Adrenal gland (tissue), 5 donors: ENCODE results near the gene CEMIP2.

Experiments
- POLR2A ChIP-seq, 2 donors: fragments of 450-650 bp; IDR thresholded peaks; one replicate each; pipeline ENCODE4 v1.6.1; 2017; ENCODE audit warnings: antibody characterized with exemption in 2 of 2, mild to moderate bottlenecking in 2 of 2, moderate library complexity in 1 of 2
- TF ChIP-seq, protein P1 (sequence below), 6 experiments: fragments of 450-650 bp in 4 of 6; fragments of 200-600 bp in 2 of 6; sonication (generic) in 1 of 6; IDR thresholded peaks; 1 replicate in 5 of 6; 2 replicates in 1 of 6; pipeline versions ENCODE4 v1.5.1 to v1.8.0; 2016 to 2021; ENCODE audit warnings: antibody characterized with exemption in 6 of 6, mild to moderate bottlenecking in 2 of 6, moderate library complexity in 1 of 6
- donor health status: DM: no; HTN: no; CAD: no.

DNA sequence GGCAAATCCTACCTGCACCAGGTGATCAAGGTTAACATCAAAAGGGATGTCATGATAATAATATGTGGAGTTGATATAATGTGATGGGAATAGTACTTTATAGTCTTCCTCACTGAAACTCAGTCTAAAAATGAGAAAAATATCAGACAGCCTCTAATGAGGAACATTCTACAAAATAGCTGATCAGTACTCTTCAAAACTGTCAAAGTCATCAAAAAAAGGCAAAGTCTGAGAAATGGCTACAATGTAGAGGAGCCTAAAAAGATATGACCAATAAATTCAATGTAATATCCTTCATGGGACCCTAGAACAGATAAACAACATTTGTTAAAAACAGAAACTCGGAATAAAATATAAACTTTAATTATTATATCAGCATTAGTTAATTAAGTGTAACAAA, 95.7 kb downstream of the CEMIP2 start:
- TF ChIP-seq, protein P1, sequence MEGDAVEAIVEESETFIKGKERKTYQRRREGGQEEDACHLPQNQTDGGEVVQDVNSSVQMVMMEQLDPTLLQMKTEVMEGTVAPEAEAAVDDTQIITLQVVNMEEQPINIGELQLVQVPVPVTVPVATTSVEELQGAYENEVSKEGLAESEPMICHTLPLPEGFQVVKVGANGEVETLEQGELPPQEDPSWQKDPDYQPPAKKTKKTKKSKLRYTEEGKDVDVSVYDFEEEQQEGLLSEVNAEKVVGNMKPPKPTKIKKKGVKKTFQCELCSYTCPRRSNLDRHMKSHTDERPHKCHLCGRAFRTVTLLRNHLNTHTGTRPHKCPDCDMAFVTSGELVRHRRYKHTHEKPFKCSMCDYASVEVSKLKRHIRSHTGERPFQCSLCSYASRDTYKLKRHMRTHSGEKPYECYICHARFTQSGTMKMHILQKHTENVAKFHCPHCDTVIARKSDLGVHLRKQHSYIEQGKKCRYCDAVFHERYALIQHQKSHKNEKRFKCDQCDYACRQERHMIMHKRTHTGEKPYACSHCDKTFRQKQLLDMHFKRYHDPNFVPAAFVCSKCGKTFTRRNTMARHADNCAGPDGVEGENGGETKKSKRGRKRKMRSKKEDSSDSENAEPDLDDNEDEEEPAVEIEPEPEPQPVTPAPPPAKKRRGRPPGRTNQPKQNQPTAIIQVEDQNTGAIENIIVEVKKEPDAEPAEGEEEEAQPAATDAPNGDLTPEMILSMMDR (IDR thresholded peaks at IDR 0.05), result no peak
- no peak for TF ChIP-seq POLR2A (IDR thresholded peaks at IDR 0.05)
